Upper lobe of left lung (tissue), 6 donors: ENCODE results near the gene TFF1. TPM values are rescaled to one million over a fixed set of nuclear protein-coding genes. Genes with fewer than 3 reads are reported as not detected.

Source experiments
- ATAC-seq, 2 donors: fragments of 200-7000 bp; cut with Tn5 transposase; one replicate each; pipeline ENCODE4 v1.9.1; 2022; ENCODE audit warnings: mild to moderate bottlenecking in 2 of 2, moderate library complexity in 2 of 2; ENCODE audit not compliant: low FRiP score in 2 of 2
- DNase-seq, 2 donors: peaks; one replicate each; pipeline ENCODE4 v3.0.0-alpha.2; 2019 to 2020
- H3K27ac ChIP-seq, 4 donors: fragments of 200-600 bp; sonication (generic); one replicate each; pipeline ENCODE4 v1.5.1; 2016 to 2019
- H3K27me3 ChIP-seq, 4 donors: fragments of 200-600 bp; sonication (generic); one replicate each; pipeline ENCODE4 v1.5.1; 2017 to 2019
- H3K36me3 ChIP-seq, 4 donors: fragments of 200-600 bp; sonication (generic); one replicate each; pipeline ENCODE4 v1.5.1; 2016 to 2019
- H3K4me1 ChIP-seq, 4 donors: fragments of 200-600 bp; sonication (generic); one replicate each; pipeline ENCODE4 v1.5.1; 2018 to 2019
- H3K4me3 ChIP-seq, 4 donors: fragments of 200-600 bp; sonication (generic); one replicate each; pipeline ENCODE4 v1.5.1; 2017 to 2019; ENCODE audit warnings: mild to moderate bottlenecking in 2 of 4, moderate library complexity in 1 of 4
- H3K9me3 ChIP-seq, 4 donors: fragments of 200-600 bp; sonication (generic); one replicate each; pipeline ENCODE4 v1.5.1; 2018 to 2019
- EP300 ChIP-seq, 4 donors: sonication (generic); formaldehyde crosslinking; IDR thresholded peaks; one replicate each; pipeline ENCODE4 v1.5.1; 2017; ENCODE audit warnings: antibody characterized with exemption in 4 of 4, control low read depth in 2 of 4
- POLR2A ChIP-seq, 4 donors: fragments of 450-650 bp; IDR thresholded peaks; one replicate each; pipeline ENCODE4 v1.5.1; 2016 to 2017; ENCODE audit warnings: antibody characterized with exemption in 4 of 4, mild to moderate bottlenecking in 2 of 4
- POLR2AphosphoS5 ChIP-seq, 2 donors: sonication (generic); formaldehyde crosslinking; IDR thresholded peaks; one replicate each; pipeline ENCODE4 v1.5.1; 2017; ENCODE audit warnings: antibody characterized with exemption in 2 of 2
- WGBS, 2 donors: methylation state at CpG; one replicate each; pipeline ENCODE4 v1.1.5; 2017 to 2018; 5-methylcytosine and 5-hydroxymethylcytosine counted together
- total RNA-seq, 6 donors: library from RNA; depleted of rRNA in 4 of 6; stranded (reverse); fragments of >200 nt in 4 of 6; gene quantifications; one replicate each; pipeline versions ENCODE4 v1.1.0 to v1.2.1, GENCODE V29; 2016 to 2021
- TF ChIP-seq, protein P1 (sequence below), 6 experiments: fragments of 450-650 bp in 4 of 6; fragments of 200-600 bp in 2 of 6; sonication (generic) in 2 of 6; IDR thresholded peaks; one replicate each; pipeline ENCODE4 v1.5.1; 2016 to 2019; ENCODE audit warnings: antibody characterized with exemption in 6 of 6
- donor health status: DM: no; HTN: no; CAD: no; lungs with moderate emphysema.
- donor health status: DM: no; HTN: yes; CAD: no; lungs with severe emphysema.

TFF1 gene
- total RNA-seq, 6 donors from 2014 or later: 0.72 to 0.84 TPM; not detected in 4

DNA sequence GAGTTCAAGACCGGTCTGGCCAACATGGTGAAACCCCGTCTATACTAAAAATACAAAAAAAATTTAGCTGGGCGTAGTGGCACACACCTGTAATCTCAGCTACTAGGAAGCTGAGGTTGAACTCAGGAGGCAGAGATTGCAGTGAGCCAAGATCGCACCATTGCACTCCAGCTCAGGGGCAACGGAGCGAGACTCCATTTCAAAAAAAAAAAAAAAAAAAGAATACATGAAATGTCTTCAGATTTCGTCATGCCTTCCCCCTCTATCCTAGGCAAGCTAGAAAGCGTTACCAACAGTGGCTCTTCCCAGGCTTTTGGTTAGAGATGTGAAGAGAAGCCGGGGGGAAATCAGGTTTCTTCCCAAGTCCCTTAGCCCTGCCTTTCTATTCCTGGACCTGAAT is 3.6 kb downstream of the TFF1 start:
- Histone ChIP-seq H3K4me1 (no peaks in the 10 kb centered on the region), H3K4me3 (no peak overlapping the region), H3K9me3 (peaks cover 0 to 3% (median 0%) of the 10 kb centered on the region in 4 donors), H3K36me3 (no peaks in the 10 kb centered on the region), H3K27ac (no peak overlapping the region), H3K27me3 (no peaks in the 10 kb centered on the region)
- DNase-seq (no peak), ATAC-seq (no peak)
- WGBS, 2 donors: 72 to 76% methylated on average over 9 of the region's 9 CpGs
- TF ChIP-seq POLR2A (IDR thresholded peaks at IDR 0.05) (no peak), POLR2AphosphoS5 (IDR thresholded peaks at IDR 0.05) (no peak), EP300 (IDR thresholded peaks at IDR 0.05) (no peak)
- TF ChIP-seq, protein P1, sequence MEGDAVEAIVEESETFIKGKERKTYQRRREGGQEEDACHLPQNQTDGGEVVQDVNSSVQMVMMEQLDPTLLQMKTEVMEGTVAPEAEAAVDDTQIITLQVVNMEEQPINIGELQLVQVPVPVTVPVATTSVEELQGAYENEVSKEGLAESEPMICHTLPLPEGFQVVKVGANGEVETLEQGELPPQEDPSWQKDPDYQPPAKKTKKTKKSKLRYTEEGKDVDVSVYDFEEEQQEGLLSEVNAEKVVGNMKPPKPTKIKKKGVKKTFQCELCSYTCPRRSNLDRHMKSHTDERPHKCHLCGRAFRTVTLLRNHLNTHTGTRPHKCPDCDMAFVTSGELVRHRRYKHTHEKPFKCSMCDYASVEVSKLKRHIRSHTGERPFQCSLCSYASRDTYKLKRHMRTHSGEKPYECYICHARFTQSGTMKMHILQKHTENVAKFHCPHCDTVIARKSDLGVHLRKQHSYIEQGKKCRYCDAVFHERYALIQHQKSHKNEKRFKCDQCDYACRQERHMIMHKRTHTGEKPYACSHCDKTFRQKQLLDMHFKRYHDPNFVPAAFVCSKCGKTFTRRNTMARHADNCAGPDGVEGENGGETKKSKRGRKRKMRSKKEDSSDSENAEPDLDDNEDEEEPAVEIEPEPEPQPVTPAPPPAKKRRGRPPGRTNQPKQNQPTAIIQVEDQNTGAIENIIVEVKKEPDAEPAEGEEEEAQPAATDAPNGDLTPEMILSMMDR (IDR thresholded peaks at IDR 0.05): no peak

DNA sequence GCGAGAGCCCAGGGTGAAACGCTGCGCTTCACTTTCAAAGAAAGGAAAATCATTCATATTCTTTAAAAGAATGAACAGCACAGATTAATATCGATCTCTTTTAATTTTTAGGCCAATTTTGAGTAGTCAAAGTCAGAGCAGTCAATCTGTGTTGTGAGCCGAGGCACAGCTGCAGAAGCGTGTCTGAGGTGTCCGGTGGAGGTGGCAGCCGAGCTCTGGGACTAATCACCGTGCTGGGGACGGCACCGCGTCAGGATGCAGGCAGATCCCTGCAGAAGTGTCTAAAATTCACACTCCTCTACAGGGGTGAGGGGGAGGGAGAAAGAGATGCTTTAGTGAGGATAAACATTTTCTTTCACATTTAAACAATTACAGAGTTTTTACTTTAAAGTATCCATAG is 4.1 kb downstream of the TFF1 start:
- 66 to 84% methylated on average over 12 of the region's 12 CpGs for WGBS, 2 donors
- Histone ChIP-seq H3K27me3 (no peaks in the 10 kb centered on the region), H3K27ac (no peak overlapping the region), H3K4me1 (no peaks in the 10 kb centered on the region), H3K9me3 (peaks cover 0 to 3% (median 0%) of the 10 kb centered on the region in 4 donors), H3K36me3 (no peaks in the 10 kb centered on the region), H3K4me3 (no peak overlapping the region)
- DNase-seq (no peak), ATAC-seq (no peak)
- TF ChIP-seq POLR2A (IDR thresholded peaks at IDR 0.05) (no peak), EP300 (IDR thresholded peaks at IDR 0.05) (no peak), POLR2AphosphoS5 (IDR thresholded peaks at IDR 0.05) (no peak)
- TF ChIP-seq, protein P1 (IDR thresholded peaks at IDR 0.05): no peak

DNA sequence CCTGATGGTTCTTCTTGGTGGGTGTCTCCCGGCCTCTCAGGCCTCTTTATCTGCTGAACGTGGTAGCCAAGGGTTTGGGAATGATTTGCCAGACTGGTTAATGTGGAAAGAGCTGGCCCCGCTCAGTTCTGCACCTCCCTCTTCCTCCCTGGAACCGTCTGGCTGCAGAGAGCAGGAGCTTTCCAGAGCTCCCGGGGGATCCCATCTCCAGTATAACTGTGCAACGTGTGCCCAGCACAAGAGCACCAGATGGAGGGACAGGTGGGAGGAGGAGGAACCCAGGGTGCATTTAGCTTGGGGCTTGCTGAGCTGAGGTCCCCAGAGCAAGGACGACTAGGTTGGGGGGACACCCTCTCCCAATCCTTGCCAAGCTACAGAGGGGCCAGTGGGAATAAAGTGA is 5.0 kb downstream of the TFF1 start:
- TF ChIP-seq, protein P1 (IDR thresholded peaks at IDR 0.05): no peak
- no peak for TF ChIP-seq POLR2AphosphoS5 (IDR thresholded peaks at IDR 0.05)
- peaks cover 0 to 3% (median 0%) of the 10 kb centered on the region in 4 donors for H3K9me3 ChIP-seq
- H3K27ac ChIP-seq: no peak overlapping the region
- no peaks in the 10 kb centered on the region for H3K36me3 ChIP-seq
- no peaks in the 10 kb centered on the region for H3K27me3 ChIP-seq
- WGBS, 2 donors: 32 to 52% methylated on average over 5 to 7 of the region's 7 CpGs
- no peak overlapping the region for H3K4me3 ChIP-seq
- DNase-seq (no peak), ATAC-seq (no peak)
- H3K4me1 ChIP-seq: no peaks in the 10 kb centered on the region

DNA sequence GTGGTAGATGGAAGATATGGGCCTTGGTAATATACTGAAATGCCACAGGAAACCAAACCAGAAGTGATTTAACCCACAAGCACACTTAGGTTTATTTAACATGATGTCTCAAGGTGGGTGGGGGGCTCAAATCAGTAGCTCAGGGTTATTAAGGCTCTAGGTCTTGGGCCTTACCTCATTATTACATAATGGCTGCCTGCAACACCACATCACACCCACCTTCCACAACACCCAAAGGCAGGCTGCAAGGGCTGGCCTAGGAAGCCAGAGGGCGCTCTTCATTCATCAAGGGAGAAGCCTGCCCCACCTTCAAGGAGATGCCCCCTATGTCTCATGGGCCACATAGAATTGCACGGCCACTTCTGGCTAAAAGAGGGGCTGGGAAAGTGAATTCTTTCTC is 6.0 kb downstream of the TFF1 start:
- DNase-seq (no peak), ATAC-seq (no peak)
- Histone ChIP-seq H3K27ac (no peak overlapping the region), H3K9me3 (peaks cover 0 to 3% (median 0%) of the 10 kb centered on the region in 4 donors), H3K27me3 (no peaks in the 10 kb centered on the region), H3K4me1 (no peaks in the 10 kb centered on the region), H3K4me3 (no peak overlapping the region), H3K36me3 (no peaks in the 10 kb centered on the region)
- 74 to 79% methylated on average over 2 of the region's 2 CpGs for WGBS, 2 donors
- TF ChIP-seq EP300 (IDR thresholded peaks at IDR 0.05) (no peak), POLR2AphosphoS5 (IDR thresholded peaks at IDR 0.05) (no peak), POLR2A (IDR thresholded peaks at IDR 0.05) (no peak)
- TF ChIP-seq, protein P1 (IDR thresholded peaks at IDR 0.05): no peak

DNA sequence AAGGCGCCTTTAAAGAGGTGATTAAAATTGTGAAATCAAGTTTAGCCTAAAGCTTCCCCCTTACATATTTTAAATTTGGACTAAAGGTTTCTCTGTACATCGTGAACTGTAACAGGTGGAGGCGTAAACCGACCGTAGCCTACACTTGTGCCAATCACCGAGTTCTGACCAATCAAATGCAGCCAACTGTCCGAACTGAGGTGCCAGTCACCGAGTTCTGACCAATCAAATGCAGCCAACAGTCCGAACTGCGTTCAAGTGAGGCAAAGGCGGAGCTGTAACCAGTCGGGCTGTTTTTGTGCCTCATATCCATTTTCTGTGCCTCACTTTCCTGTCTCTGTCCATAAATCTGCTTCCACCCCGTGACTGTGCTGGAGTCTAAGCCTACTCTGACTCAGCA is 7.4 kb downstream of the TFF1 start:
- TF ChIP-seq POLR2A (IDR thresholded peaks at IDR 0.05): no peak
- TF ChIP-seq, protein P1 (IDR thresholded peaks at IDR 0.05): no peak
- no peak for TF ChIP-seq POLR2AphosphoS5 (IDR thresholded peaks at IDR 0.05)
- no peak for TF ChIP-seq EP300 (IDR thresholded peaks at IDR 0.05)
- Histone ChIP-seq H3K36me3 (no peaks in the 10 kb centered on the region), H3K27me3 (no peaks in the 10 kb centered on the region), H3K9me3 (peaks cover 0 to 3% (median 0%) of the 10 kb centered on the region in 4 donors), H3K4me1 (no peaks in the 10 kb centered on the region), H3K4me3 (no peak overlapping the region), H3K27ac (no peak overlapping the region)
- WGBS, 2 donors: 87 to 93% methylated on average over 13 of the region's 13 CpGs
- DNase-seq (no peak), ATAC-seq (no peak)
